Stimulated activated CD4-positive, alpha-beta T cell treated with anti-CD3 and anti-CD28 coated beads, Interleukin-1b, Interleukin-23, amount 100 ng/mL, for 1 hour (primary cell): ENCODE measurements around the gene HDAC1.

Experiments used
- DNase-seq, 2 donors: peaks; one replicate each; pipeline ENCODE4 v3.0.0-alpha.2; 2020; ENCODE audit warnings: low read depth in 2 of 2

The HDAC1 gene

GRCh38 chr1:32330558-32331151 lies 38.8 kb downstream of the HDAC1 start:
- no peak for DNase-seq

GRCh38 chr1:32331549-32331948 lies 39.7 kb downstream of the HDAC1 start:
- DNase-seq = no peak

GRCh38 chr1:32332290-32333079 lies 40.6 kb downstream of the HDAC1 start:
- no peak for DNase-seq

GRCh38 chr1:32333251-32333963 lies 41.5 kb downstream of the HDAC1 start:
- no peak for DNase-seq

GRCh38 chr1:32334274-32334861 lies 42.5 kb downstream of the HDAC1 start:
- no peak for DNase-seq

- DNase-seq = peak in 1 of 2 donors; percentile 48
Measured at GRCh38 chr1:32334864-32335534, 43.1 kb downstream of the HDAC1 start.

GRCh38 chr1:32335535-32335789 lies 43.6 kb downstream of the HDAC1 start:
- no peak for DNase-seq

- DNase-seq = peak; percentile 73 to 78
Measured at GRCh38 chr1:32335790-32336590, 44.1 kb downstream of the HDAC1 start, which contains the start of gene MARCKSL1. TSS of gene MARCKSL1 (minus strand) at chr1:32336233. CDS start at chr1:32336033, 200 bp downstream.

- no peak for DNase-seq
Measured at GRCh38 chr1:32336591-32336932, 44.7 kb downstream of the HDAC1 start.

- no peak for DNase-seq
Measured at GRCh38 chr1:32336963-32337675, 45.2 kb downstream of the HDAC1 start.

- no peak for DNase-seq
Measured at GRCh38 chr1:32337855-32338636, 46.2 kb downstream of the HDAC1 start.

- DNase-seq = no peak
Measured at GRCh38 chr1:32338637-32339145, 46.8 kb downstream of the HDAC1 start.

GRCh38 chr1:32339363-32339978 lies 47.6 kb downstream of the HDAC1 start:
- no peak for DNase-seq

- DNase-seq = no peak
Measured at GRCh38 chr1:32341186-32341757, 49.4 kb downstream of the HDAC1 start.

- DNase-seq = no peak
Measured at GRCh38 chr1:32341971-32342370, 50.1 kb downstream of the HDAC1 start.

GRCh38 chr1:32342704-32343103 lies 50.8 kb downstream of the HDAC1 start:
- no peak for DNase-seq

- no peak for DNase-seq
Measured at GRCh38 chr1:32345289-32345827, 53.5 kb downstream of the HDAC1 start.

- no peak for DNase-seq
Measured at GRCh38 chr1:32346532-32347157, 54.8 kb downstream of the HDAC1 start.
